ENCODE results near the gene MIPEP.
A peak's percentile ranks its signal among the peaks of the same experiment; 100 is the strongest.

MIPEP gene

GRCh38 chr13:23718996-23719395, 170.2 kb downstream of the MIPEP start:
- no peak for TF ChIP-seq CTCF (IDR thresholded peaks at IDR 0.05; ENCODE audit: extremely low read depth, missing control alignments)
- DNase-seq (ENCODE audit: low spot score), result no peak

GRCh38 chr13:23716401-23716800, 172.8 kb downstream of the MIPEP start:
- TF ChIP-seq CTCF (IDR thresholded peaks at IDR 0.05; ENCODE audit: extremely low read depth, missing control alignments), result no peak
- DNase-seq (ENCODE audit: low spot score), result no peak

GRCh38 chr13:23715762-23716235, 173.4 kb downstream of the MIPEP start:
- no peak for TF ChIP-seq CTCF (IDR thresholded peaks at IDR 0.05; ENCODE audit: extremely low read depth, missing control alignments)
- DNase-seq (ENCODE audit: low spot score), result peak; percentile 26

- no peak for TF ChIP-seq CTCF (IDR thresholded peaks at IDR 0.05; ENCODE audit: extremely low read depth, missing control alignments)
- no peak for DNase-seq (ENCODE audit: low spot score)
Observed at GRCh38 chr13:23715092-23715761, 174.0 kb downstream of the MIPEP start.

- TF ChIP-seq CTCF (IDR thresholded peaks at IDR 0.05; ENCODE audit: extremely low read depth, missing control alignments), result no peak
- DNase-seq (ENCODE audit: low spot score), result no peak
Observed at GRCh38 chr13:23714672-23715071, 174.5 kb downstream of the MIPEP start.

- DNase-seq (ENCODE audit: low spot score), result no peak
- no peak for TF ChIP-seq CTCF (IDR thresholded peaks at IDR 0.05; ENCODE audit: extremely low read depth, missing control alignments)
Observed at GRCh38 chr13:23711355-23711754, 177.8 kb downstream of the MIPEP start.

- DNase-seq (ENCODE audit: low spot score), result no peak
- no peak for TF ChIP-seq CTCF (IDR thresholded peaks at IDR 0.05; ENCODE audit: extremely low read depth, missing control alignments)
Observed at GRCh38 chr13:23710366-23710765, 178.8 kb downstream of the MIPEP start.
